SKM-1 (cell line): ENCODE results near the gene TSPAN18.

Experiments
- DNase-seq: peaks from one replicate; lab custom pipeline; 2025; ENCODE audit not compliant: unreplicated experiment; lab: John Stamatoyannopoulos, UW

Gene TSPAN18

DNA sequence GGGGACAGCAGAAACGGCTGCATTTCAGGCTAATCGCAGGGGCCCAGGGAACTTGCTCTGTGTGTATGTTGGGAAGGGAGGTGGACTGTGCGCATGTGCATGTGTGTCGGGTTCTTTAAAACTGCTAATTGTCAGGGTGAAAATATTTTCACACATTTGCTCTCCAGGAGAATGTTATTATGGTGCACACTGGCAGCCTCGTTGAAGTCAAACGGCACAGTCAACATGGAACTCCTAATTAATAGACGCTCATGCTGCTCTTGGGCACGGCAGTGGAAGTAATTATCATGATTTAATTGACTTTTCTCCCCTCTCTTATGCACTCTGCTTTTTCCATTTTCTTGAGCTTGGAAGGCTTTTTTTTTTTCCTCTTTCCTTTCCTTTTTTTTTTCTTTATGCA is 92.6 kb downstream of the TSPAN18 start:
- no peak for DNase-seq

DNA sequence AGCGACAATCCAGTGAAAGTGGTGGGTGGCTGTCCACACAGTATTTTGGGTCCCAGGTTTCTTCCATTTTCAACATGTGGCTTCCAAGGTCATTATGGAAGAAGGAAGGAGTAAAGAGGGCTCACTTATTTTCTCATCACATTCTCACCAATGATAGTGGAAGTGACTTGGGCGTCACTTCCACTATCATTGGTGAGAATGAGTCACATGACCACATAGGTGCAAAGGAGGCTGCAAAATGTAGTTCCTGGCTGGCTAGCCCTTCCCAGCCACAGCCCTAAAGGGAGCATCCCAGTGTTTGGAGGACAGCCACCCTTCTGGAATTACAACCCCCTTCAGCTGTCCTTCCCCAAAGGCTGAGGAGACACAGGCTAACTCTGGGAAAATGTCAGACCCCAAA is 95.6 kb downstream of the TSPAN18 start:
- no peak for DNase-seq

DNA sequence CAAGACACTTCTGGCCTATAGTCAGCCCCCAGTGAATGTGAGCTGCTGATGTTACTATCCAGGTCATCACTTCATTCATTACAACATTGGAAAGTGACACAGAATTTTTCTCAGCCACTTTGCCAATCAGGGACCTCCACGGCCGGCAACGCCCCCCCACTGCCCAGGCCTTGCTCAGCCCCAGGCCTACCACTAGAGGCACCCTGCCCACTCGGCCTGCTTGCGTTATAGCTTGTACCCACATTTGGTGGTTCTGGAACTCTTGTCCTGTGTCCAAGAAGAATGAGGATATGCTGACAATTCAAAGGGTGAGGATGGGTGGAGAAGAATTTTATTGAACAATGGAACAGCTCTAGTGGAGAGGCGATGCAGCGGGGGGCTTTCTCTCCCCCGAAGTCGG is 96.2 kb downstream of the TSPAN18 start:
- no peak for DNase-seq

DNA sequence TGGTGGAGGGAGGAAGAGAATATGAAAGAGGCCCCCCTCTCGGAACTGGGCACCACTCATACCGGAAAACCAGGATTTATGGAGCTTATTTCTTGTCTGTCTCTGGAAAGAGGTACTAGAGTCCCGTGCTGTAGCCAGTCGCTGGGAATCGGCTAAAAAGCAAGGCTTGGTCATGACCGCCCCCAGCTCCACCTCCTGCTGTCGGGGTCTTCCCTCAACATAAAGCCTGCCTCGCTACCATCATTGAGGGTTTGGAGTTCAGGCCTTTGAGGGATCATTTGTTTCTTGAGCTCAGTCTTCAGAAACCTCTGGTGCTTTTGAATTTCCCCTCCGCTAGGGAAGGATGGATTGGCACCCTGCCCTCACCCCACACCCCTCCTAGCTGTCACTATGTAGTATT is 97.1 kb downstream of the TSPAN18 start:
- DNase-seq, result no peak

- DNase-seq, result no peak
Observed at GRCh38 chr11:44824300-44824704, 97.5 kb downstream of the TSPAN18 start.

GRCh38 chr11:44825058-44825785 is 98.5 kb downstream of the TSPAN18 start:
- DNase-seq, result no peak

DNA sequence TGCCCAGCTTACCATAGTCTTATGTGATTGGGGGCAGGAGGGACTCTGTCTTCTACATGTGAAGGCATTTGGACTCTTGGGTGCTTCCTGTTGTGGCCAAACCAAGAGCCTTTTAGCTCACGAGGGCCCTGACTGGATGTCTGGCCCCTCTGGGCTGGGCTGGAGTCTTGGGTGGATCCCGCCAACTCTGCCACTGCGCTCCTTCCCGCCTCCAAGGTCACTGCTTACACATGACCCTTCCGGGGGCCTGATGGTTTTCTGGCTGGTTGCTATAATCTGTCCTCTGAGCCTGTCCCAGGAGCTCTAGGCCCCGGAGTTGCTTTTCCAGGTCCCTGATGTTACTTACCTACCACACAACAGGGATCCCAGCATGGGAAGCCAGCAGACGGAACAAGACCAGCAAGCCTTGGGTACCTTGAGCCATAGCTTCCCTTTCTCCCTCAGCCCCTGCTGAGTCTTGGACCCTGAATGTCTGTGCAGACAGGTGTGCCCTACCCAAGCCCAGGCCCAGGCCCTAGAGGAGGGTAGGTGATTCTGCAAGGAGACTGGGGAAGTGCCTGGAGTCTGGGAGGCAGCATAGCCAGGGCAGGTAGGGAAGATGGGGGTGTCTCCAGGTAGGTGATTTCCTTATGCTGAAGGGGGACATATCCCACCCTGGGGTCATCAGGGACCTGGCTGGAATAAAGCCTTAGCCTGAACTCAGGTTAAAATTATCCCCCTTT is 100.3 kb downstream of the TSPAN18 start:
- no peak for DNase-seq

DNA sequence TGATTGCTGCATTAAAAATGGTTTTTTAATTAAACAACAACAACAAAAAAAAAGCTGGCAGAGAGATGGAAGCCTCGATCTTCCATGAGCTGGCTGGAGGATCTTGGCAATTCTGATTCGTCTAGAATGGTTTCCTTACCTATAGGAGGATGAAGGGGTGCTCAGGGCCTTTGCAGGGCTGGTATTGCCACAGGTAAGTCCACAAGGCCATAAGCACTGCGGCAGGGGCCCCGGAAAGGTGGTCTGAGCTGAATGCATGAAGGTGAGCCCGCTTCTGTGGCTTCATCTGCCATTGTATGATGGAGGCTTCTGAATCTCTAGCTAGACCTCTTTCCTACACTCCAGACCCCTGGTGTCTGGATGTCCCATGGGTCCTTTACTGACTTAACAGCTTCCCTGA is 101.5 kb downstream of the TSPAN18 start:
- DNase-seq, result no peak

DNA sequence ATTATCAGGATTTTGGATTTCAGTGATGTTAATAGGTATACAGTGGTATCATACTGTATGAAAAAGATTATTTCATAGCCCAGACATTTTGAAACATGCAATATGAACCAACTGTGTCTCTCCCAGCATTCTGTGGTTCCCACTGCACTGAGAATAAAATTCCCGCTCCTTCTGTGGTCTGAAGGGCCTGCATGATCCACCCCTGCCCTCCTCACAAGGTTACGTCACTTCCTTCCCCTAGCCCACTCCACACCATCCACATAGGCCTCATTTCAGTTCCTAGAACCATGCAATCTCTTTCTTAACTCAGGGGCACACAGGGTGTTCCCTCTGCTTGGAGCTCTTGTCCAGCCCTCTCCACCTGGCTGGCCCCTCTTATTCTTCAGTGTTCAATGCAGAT is 103.1 kb downstream of the TSPAN18 start:
- no peak for DNase-seq

DNA sequence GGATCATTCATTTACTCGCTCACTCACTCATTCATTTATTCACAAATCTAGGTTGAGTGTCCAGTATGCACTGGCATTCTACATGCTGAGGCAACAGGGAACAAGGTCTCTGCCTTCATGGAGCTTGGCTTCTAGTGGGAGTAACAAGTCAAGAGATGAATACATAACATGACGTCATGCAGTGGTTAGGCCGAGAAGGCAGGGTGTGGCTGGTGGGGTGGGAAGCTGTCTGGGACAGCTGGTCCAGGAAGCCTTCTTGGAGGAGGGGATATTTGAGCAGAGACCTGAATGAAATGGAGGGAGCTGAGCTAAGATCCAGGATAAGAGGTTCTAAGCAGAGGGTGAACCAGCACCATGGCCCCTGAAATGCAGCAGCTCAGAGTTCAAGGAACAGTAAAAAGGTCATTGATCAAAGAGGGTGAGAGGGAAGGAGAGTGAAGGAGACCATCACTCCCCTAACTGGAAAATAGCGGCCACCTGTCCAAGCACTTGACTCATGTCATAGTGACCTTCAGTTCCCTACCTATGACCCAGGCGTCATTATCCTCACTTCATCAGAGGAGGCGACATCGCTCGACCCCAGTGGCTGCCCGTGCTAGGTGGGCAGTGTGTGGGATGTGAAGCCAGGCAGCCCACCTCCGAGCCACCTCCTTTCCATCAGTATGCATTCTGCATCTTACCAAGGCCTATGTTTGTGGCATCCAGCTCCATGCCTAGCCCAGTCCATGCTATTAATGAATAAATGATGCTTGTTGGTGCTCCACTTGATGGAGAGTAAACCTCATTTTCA is 105.0 kb downstream of the TSPAN18 start:
- no peak for DNase-seq

GRCh38 chr11:44832452-44832851 is 105.7 kb downstream of the TSPAN18 start:
- no peak for DNase-seq

DNA sequence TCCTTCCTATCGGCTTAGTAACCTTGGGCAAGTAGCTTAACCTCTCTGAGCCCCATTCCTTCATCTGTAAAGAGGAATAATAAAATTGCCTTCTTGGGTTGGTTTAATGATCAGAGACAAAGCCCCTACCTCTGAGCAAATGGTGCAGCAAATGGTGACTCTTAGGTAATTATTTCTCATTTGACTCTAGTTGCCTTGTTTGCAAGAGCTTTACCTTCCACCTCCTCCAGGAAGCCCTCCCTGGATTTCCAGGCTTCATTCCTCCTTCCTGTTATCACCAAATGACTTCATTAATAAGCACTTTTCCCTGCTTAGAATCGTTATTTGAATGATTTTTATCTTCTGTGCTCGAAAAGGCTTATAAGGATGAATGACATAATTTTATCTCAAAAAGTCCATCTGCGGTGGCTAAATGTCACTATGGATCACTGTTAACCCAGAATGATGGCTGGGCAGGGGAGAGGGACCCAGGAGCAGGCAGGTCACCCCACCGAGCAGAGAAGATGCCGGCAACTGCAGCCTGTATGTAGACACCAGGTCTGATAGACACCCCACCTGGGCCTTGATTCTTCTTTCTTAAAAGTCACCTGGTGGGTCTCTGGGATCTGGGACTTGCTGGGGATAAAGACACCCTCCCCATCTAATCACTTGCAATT is 106.6 kb downstream of the TSPAN18 start:
- DNase-seq, result no peak

GRCh38 chr11:44833877-44834452 is 107.2 kb downstream of the TSPAN18 start:
- DNase-seq, result no peak

DNA sequence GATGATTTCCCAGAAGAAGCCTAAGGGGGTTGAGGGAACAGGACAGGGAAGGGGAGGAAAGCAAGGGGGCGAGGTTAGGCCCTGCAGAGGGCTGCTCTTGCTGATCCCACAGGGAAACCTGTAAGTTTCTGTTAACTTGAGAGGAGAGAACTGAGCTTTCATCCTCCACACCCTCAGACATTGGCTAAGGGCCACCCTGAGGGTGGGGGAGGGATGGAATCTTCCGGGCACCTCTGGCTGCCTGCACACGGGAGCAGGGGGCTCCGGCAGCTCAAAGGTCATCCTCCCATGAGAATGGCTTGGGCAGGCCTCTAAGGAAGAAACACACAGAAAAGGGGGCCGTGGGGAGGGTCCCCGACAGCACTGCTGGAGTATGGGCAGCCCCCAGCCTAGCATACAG is 108.1 kb downstream of the TSPAN18 start:
- no peak for DNase-seq

DNA sequence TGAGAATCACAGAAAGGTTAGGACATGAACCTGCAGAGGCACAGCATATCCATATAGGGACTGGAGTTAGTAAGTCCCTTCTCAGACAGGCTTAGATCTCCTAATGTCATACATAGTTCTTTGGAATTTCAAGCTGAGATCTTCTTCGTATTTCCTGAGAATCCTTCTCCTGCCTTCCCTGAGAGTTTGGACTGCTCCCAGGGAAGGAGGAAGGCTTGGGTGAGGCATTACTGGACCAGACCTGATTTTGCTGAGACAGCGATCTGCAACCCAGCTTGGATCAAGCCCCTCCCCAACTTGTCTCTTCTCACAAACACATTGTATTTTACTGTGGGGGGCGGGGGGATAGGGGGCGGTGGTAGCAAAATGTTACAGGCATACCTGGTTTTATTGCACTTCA is 108.5 kb downstream of the TSPAN18 start:
- no peak for DNase-seq

DNA sequence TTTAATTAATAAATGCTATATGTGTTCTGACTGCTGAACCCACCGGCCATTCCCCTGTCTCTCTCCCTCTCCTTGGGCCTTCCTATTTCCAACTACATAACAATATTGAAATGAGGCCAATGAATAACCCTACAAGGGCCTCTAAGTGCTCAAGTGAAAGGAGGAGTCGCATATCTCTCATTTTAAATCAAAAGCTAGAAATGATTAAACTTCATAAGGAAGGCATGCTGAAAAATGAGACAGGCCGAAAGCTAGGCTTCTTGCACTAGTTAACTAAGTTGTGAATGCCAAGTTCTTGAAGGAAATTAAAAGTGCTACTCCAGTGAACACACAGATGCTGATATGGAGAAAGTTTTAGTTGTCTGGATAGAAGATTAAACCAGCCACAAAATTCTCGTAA is 109.2 kb downstream of the TSPAN18 start:
- DNase-seq, result no peak

DNA sequence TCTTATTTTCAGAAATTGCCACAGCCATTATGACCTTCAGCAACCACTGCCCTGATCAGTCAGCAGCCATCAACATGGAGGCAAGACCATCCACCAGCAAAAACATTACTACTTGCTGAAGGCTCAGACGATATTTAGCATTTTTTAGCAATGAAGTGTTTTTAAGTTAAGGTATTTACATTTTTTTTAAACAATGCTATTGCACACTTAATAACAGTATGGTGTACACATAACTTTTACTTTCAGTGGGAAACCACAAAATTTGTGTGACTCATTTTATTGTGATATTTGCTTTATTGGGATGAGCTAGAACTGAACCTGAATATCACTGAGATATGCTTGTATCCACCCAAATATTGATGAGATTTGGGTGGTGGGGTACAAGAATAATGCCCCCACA is 110.9 kb downstream of the TSPAN18 start:
- DNase-seq, result no peak

DNA sequence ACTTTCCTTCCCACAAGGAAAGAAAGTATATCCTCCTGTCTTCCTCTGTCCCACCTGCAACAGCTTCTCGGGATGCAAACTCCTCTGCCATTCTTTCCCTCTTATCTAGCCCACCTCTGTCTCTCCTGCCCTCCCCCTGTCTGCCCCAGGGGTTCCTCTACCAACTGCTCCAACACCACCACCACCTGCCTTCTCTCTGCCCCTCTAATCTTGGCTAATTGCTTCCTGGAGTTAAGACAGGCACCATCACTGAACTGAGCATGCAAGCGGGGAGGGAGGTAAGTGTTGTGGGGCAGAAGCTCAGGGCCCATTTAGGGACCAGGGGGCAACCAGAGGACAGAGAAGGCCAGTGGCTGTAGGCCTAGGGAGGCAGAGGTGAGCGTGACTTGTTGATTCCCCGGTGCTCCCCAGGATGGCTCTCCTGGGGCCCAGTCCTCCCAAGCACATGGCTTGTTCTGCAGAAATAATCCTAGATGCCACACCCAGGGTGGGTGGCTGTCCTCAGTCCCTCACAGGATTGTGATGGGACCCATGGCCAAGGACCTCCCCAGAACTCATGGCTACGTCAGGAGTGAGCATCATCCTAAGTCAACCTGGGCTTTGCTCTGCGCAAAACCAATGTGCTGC is 112.8 kb downstream of the TSPAN18 start:
- DNase-seq, result no peak

DNA sequence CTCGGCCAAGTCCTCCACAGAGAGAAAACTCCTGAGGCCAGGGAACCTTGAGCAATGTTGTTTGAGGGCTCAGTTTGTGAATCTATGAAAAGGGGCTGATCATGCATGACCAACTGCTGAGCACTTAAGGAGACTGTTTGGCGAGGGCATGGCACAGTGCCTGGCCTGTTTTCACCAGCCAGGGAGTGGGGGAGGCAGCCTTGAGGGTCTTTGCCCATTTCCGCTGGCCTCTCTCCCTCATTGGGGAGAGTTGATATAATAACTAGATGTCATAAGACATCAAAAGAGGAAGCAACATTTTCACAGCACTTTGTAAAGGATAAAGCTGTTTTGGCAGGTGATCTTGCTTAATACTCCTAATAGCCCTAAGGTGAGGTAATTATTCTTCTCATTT is 113.3 kb downstream of the TSPAN18 start:
- no peak for DNase-seq

DNA sequence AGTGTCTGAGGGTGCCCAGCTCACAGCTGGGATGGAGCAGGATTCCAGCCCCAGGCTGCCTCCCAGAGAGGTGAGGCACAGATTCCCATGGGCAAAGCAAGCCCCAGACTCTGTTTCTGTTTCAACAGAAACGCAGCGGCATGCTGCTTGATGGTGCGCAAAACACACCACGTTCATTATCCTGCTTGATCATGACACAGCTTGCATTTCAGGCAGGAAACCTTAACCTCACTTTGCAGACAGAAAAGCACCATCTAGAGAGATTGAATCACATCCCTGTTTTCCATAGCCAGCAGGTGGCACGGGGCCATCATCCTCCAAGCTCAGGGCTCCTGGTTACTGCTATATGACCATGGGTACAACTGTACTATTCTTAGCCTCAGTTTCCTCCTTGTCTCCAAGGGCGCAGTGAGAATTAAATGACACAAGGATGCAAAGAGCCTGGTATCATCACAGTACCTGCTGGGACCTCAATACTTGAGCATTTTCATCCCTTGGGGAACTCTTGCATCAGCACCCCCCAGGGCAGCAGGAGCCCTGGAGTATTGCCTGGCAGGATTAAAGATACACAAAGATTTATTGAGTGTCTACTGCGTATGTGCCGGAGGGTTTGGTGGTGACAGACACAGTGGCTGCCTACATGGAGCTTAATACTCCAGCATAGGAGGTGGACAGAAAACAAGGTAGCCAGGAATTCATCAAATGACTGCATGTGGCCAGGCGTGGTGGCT is 113.9 kb downstream of the TSPAN18 start:
- DNase-seq, result no peak
